DOHH2 (cell line): ENCODE results near the gene SRMS.

Experiments
- H3F3A ChIP-seq: fragments of 200-600 bp; sonication (generic), shearing (Covaris generic); 2 replicates; pipeline ENCODE4 v1.6.0; 2016; ENCODE audit warnings: antibody characterized with exemption, mild to moderate bottlenecking; ENCODE audit not compliant: control insufficient read depth, insufficient read depth
- H3K27ac ChIP-seq: fragments of 200-600 bp; sonication (generic); 2 replicates; pipeline ENCODE4 v1.5.1; 2014; ENCODE audit warnings: low read depth, mild to moderate bottlenecking, low read length, moderate library complexity
- H3K27me3 ChIP-seq: fragments of 200-600 bp; sonication (generic); 2 replicates; pipeline ENCODE4 v1.6.1; 2014; ENCODE audit warnings: mild to moderate bottlenecking, low read length, mixed read lengths; ENCODE audit not compliant: control insufficient read depth
- H3K36me3 ChIP-seq: fragments of 200-600 bp; sonication (generic); 2 replicates; pipeline ENCODE4 v1.6.1; 2014; ENCODE audit warnings: mild to moderate bottlenecking, low read length, moderate library complexity, mixed read lengths; ENCODE audit not compliant: control insufficient read depth
- H3K4me1 ChIP-seq: fragments of 200-600 bp; sonication (generic); 2 replicates; pipeline ENCODE4 v1.6.1; 2014; ENCODE audit warnings: mild to moderate bottlenecking, low read length, mixed read lengths; ENCODE audit not compliant: control insufficient read depth
- H3K4me2 ChIP-seq: fragments of 200-600 bp; sonication (generic); 2 replicates; pipeline ENCODE4 v1.6.0; 2014; ENCODE audit warnings: mild to moderate bottlenecking, low read length, moderate library complexity
- H3K4me3 ChIP-seq: fragments of 200-600 bp; sonication (generic); 2 replicates; pipeline ENCODE4 v1.5.1; 2014; ENCODE audit warnings: mild to moderate bottlenecking, low read length, mixed read lengths
- H3K79me2 ChIP-seq: fragments of 200-600 bp; sonication (generic); 2 replicates; pipeline ENCODE4 v1.6.1; 2014; ENCODE audit warnings: mild to moderate bottlenecking, low read length, mixed read lengths; ENCODE audit not compliant: control insufficient read depth
- H3K9me2 ChIP-seq: fragments of 200-600 bp; sonication (generic); replicated peaks from 2 replicates; pipeline ENCODE4 v1.6.1; 2014; ENCODE audit warnings: mild to moderate bottlenecking, low read length, mixed read lengths; ENCODE audit not compliant: control insufficient read depth
- H3K9me3 ChIP-seq: fragments of 200-600 bp; sonication (generic); 2 replicates; pipeline ENCODE4 v1.6.1; 2014; ENCODE audit warnings: antibody characterized with exemption, low read length, mixed read lengths; ENCODE audit not compliant: control insufficient read depth, insufficient read depth
- H4K20me1 ChIP-seq: fragments of 200-600 bp; sonication (generic); 2 replicates; pipeline ENCODE4 v1.6.0; 2014; ENCODE audit warnings: low read depth, mild to moderate bottlenecking, antibody characterized with exemption, low read length, moderate library complexity; ENCODE audit not compliant: control insufficient read depth, insufficient read depth
- CTCF ChIP-seq: fragments of 200-600 bp; sonication (generic); IDR thresholded peaks from one replicate; pipeline ENCODE4 v1.5.1; 2014; ENCODE audit warnings: antibody characterized with exemption, mild to moderate bottlenecking, low read depth, low read length; ENCODE audit not compliant: poor library complexity, severe bottlenecking
- EZH2phosphoT487 ChIP-seq: fragments of 200-600 bp; sonication (generic); IDR thresholded peaks from 2 replicates; pipeline ENCODE4 v1.6.1; 2017; ENCODE audit warnings: borderline replicate concordance, mild to moderate bottlenecking, antibody characterized with exemption, low read length, moderate library complexity, mixed read lengths

Gene SRMS

GRCh38 chr20:63539092-63539430 is 8.5 kb downstream of the SRMS start:
- H4K20me1 ChIP-seq = no peaks in the 10 kb centered on the region
- no peaks in the 10 kb centered on the region for H3K9me2 ChIP-seq
- H3K27me3 ChIP-seq = peaks cover 6% of the 10 kb centered on the region
- H3K4me1 ChIP-seq = peaks cover 25% of the 10 kb centered on the region
- no peaks in the 10 kb centered on the region for H3K79me2 ChIP-seq
- H3K9me3 ChIP-seq = no peaks in the 10 kb centered on the region
- TF ChIP-seq CTCF (no peak), EZH2phosphoT487 (no peak)
- no peaks in the 10 kb centered on the region for H3K36me3 ChIP-seq
- no peak overlapping the region for H3K4me3 ChIP-seq
- H3K4me2 ChIP-seq = no peak overlapping the region
- no peaks in the 10 kb centered on the region for H3F3A ChIP-seq
- H3K27ac ChIP-seq = no peak overlapping the region

GRCh38 chr20:63538204-63539091 is 9.1 kb downstream of the SRMS start:
- H4K20me1 ChIP-seq = no peaks in the 10 kb centered on the region
- peaks cover under 1% of the 10 kb centered on the region; the same call in 1 of the 2 replicates for H3K27me3 ChIP-seq
- H3K9me2 ChIP-seq = no peaks in the 10 kb centered on the region
- TF ChIP-seq CTCF = no peak
- no peak for TF ChIP-seq EZH2phosphoT487
- no peak overlapping the region for H3K27ac ChIP-seq
- H3K4me2 ChIP-seq = peak overlapping the region; percentile 95
- no peaks in the 10 kb centered on the region for H3K36me3 ChIP-seq
- H3K79me2 ChIP-seq = no peaks in the 10 kb centered on the region
- H3K4me1 ChIP-seq = peaks cover 25% of the 10 kb centered on the region
- no peaks in the 10 kb centered on the region for H3F3A ChIP-seq
- H3K4me3 ChIP-seq = peak overlapping the region; percentile 73
- H3K9me3 ChIP-seq = no peaks in the 10 kb centered on the region

GRCh38 chr20:63537525-63538203 is 9.9 kb downstream of the SRMS start:
- Histone ChIP-seq H3K4me1 (peaks cover 25% of the 10 kb centered on the region), H3K27ac (peak overlapping the region; percentile 36), H4K20me1 (no peaks in the 10 kb centered on the region), H3K79me2 (no peaks in the 10 kb centered on the region), H3K4me2 (peak overlapping the region; percentile 95), H3K9me3 (no peaks in the 10 kb centered on the region), H3K4me3 (peak overlapping the region; percentile 73), H3K9me2 (no peaks in the 10 kb centered on the region), H3F3A (no peaks in the 10 kb centered on the region), H3K27me3 (no peaks in the 10 kb centered on the region), H3K36me3 (no peaks in the 10 kb centered on the region)
- no peak for TF ChIP-seq EZH2phosphoT487
- TF ChIP-seq CTCF = peak; percentile 94
